Measurements from ENCODE around the gene LELP1.

DNA sequence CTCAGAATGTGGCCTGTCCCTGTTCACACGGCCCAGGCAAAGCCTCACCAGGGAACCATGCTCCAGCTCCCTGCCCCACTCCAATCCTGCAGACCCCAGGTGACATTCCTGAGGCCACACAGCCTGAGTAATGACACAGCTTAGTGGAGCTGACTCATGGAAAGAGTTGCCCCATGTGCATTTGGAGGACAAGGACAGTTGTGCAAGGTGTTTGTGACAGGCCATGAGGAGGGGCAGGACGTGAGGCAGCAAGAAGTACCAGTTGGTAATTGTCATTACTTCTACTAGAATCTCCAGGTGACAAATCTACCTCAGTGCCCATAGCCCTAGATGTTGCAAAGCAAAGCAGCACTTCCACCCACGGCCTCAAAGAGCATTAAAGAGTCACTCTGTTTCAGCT, 29.3 kb downstream of the LELP1 start:
- TF ChIP-seq, protein P1, sequence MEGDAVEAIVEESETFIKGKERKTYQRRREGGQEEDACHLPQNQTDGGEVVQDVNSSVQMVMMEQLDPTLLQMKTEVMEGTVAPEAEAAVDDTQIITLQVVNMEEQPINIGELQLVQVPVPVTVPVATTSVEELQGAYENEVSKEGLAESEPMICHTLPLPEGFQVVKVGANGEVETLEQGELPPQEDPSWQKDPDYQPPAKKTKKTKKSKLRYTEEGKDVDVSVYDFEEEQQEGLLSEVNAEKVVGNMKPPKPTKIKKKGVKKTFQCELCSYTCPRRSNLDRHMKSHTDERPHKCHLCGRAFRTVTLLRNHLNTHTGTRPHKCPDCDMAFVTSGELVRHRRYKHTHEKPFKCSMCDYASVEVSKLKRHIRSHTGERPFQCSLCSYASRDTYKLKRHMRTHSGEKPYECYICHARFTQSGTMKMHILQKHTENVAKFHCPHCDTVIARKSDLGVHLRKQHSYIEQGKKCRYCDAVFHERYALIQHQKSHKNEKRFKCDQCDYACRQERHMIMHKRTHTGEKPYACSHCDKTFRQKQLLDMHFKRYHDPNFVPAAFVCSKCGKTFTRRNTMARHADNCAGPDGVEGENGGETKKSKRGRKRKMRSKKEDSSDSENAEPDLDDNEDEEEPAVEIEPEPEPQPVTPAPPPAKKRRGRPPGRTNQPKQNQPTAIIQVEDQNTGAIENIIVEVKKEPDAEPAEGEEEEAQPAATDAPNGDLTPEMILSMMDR (IDR thresholded peaks at IDR 0.05), result no peak
- no peak for TF ChIP-seq POLR2A (IDR thresholded peaks at IDR 0.05)
